ENCODE measurements around the gene CRABP1.

DNA sequence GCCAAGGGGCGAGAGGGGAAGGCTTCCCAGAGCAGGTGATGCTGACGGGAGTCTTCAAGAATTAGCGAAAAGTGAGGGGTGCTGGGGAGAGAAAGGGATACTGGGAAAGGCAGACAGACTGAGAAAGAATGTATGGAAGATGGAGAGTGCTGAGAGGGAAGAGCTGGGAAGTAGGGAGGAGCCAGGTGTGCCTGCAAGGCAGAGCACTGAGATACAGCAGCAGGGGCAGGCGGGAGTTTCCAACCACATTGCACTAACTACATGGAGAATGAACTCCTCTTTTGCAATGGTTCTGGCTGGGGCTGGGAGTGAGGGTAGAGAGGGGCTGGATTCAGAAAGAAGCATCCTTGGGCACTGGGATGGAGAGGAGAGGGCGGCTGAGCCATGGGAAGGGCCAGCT lies 16.0 kb upstream of the CRABP1 start:
- TF ChIP-seq EZH2 (optimal IDR thresholded peaks at IDR 0.05; ENCODE audit: low read depth, low read length) = no peak
- TF ChIP-seq, protein P1, sequence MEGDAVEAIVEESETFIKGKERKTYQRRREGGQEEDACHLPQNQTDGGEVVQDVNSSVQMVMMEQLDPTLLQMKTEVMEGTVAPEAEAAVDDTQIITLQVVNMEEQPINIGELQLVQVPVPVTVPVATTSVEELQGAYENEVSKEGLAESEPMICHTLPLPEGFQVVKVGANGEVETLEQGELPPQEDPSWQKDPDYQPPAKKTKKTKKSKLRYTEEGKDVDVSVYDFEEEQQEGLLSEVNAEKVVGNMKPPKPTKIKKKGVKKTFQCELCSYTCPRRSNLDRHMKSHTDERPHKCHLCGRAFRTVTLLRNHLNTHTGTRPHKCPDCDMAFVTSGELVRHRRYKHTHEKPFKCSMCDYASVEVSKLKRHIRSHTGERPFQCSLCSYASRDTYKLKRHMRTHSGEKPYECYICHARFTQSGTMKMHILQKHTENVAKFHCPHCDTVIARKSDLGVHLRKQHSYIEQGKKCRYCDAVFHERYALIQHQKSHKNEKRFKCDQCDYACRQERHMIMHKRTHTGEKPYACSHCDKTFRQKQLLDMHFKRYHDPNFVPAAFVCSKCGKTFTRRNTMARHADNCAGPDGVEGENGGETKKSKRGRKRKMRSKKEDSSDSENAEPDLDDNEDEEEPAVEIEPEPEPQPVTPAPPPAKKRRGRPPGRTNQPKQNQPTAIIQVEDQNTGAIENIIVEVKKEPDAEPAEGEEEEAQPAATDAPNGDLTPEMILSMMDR (IDR thresholded peaks at IDR 0.05; ENCODE audit: low read length) = no peak
- TF ChIP-seq EZH2phosphoT487 (IDR thresholded peaks at IDR 0.05; ENCODE audit: low read length) = no peak
